ENCODE measurements around the gene INSM2. TPM values are rescaled to one million over a fixed set of nuclear protein-coding genes. Genes with fewer than 3 reads are reported as not detected.
A peak's percentile ranks its signal among the peaks of the same experiment; 100 is the strongest.

Gene INSM2, protein sequence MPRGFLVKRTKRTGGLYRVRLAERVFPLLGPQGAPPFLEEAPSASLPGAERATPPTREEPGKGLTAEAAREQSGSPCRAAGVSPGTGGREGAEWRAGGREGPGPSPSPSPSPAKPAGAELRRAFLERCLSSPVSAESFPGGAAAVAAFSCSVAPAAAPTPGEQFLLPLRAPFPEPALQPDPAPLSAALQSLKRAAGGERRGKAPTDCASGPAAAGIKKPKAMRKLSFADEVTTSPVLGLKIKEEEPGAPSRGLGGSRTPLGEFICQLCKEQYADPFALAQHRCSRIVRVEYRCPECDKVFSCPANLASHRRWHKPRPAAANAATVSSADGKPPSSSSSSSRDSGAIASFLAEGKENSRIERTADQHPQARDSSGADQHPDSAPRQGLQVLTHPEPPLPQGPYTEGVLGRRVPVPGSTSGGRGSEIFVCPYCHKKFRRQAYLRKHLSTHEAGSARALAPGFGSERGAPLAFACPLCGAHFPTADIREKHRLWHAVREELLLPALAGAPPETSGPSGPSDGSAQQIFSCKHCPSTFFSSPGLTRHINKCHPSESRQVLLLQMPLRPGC
- not detected for total RNA-seq
- not detected for total RNA-seq (2013)

DNA sequence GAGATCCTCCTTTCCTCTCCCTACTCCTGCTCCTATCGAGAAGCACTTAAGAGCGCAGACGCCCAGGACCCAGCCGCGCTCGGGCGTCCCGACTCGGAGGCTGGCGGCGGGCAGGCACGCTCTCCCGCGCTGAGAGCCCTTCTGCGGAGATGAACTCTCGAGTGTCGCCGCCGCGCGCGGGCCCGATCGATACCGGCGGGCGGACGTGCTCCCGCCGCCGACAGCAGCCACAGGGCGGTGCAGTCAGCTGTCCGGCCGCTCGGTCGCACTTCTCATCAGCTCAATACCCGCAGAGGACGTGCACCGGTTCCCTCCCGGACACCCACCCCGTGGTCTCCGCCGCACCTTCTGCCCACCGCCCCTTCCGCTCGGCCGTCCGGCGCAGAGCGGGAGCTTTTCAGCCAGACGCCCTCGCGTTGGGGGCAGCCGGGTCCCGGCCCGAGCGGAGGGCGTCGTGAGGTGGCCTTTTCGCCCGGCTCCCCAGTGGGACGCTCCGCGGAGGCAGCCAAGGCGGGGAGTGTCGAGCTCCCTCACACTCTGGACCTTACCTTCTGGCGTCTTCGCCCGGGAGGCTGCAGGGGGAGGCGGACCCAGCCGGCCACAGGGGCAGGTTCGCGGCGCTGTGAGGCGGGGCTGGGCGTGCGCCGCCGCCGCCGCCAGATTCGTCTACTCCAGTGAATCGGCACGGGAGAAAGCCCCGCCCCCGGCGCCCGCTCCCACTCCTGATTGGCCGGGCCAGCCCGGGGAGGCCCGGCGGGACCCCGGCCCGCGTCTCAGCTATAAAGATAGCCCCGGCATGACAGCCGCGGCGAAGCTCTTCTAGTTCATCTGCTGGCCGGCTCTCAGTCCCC lies at the start of gene INSM2:
Gene INSM2 (plus strand): TSS at position 808 of the 851 bp plus-strand sequence. CDS start 89 bp downstream, outside the sequence.
- under 1% methylated on average over 100 of the region's 100 CpGs for WGBS (ENCODE audit: insufficient coverage)
- TF ChIP-seq, protein P1, sequence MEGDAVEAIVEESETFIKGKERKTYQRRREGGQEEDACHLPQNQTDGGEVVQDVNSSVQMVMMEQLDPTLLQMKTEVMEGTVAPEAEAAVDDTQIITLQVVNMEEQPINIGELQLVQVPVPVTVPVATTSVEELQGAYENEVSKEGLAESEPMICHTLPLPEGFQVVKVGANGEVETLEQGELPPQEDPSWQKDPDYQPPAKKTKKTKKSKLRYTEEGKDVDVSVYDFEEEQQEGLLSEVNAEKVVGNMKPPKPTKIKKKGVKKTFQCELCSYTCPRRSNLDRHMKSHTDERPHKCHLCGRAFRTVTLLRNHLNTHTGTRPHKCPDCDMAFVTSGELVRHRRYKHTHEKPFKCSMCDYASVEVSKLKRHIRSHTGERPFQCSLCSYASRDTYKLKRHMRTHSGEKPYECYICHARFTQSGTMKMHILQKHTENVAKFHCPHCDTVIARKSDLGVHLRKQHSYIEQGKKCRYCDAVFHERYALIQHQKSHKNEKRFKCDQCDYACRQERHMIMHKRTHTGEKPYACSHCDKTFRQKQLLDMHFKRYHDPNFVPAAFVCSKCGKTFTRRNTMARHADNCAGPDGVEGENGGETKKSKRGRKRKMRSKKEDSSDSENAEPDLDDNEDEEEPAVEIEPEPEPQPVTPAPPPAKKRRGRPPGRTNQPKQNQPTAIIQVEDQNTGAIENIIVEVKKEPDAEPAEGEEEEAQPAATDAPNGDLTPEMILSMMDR (IDR thresholded peaks at IDR 0.05): no peak
- Mint-ChIP-seq H3K4me1 (peaks cover 6 to 17% of the 10 kb centered on the region in 2 donors), H3K36me3 (no peaks in the 10 kb centered on the region), H3K27ac (no peak within 1 kb of the TSS), H3K9me3 (no peaks in the 10 kb centered on the region), H3K4me3 (peak within 1 kb of the TSS; percentile 84), H3K27me3 (ENCODE audit: low read depth in 2 of 2) (peaks cover 47 to 53% of the 10 kb centered on the region in 2 donors)
- Histone ChIP-seq H3K9me3 (ENCODE audit: control insufficient read depth, insufficient read depth, low read length) (peaks cover 3% of the 10 kb centered on the region), H3K36me3 (ENCODE audit: control insufficient read depth, insufficient read depth, low read length) (no peaks in the 10 kb centered on the region), H3K4me1 (ENCODE audit: control insufficient read depth, insufficient read depth, low read length) (peaks cover 19% of the 10 kb centered on the region), H3K4me3 (ENCODE audit: low read length) (peak within 1 kb of the TSS; percentile 32), H3K27ac (ENCODE audit: low read length) (no peak within 1 kb of the TSS), H3K27me3 (ENCODE audit: control insufficient read depth, insufficient read depth, low read length) (peaks cover 48% of the 10 kb centered on the region)
- ATAC-seq (peak; percentile 45 to 61 (median 54)), DNase-seq (peak in 1 of 2 donors; percentile 51)
- intact Hi-C loops (cut with micrococcal nuclease): no loop called here

DNA sequence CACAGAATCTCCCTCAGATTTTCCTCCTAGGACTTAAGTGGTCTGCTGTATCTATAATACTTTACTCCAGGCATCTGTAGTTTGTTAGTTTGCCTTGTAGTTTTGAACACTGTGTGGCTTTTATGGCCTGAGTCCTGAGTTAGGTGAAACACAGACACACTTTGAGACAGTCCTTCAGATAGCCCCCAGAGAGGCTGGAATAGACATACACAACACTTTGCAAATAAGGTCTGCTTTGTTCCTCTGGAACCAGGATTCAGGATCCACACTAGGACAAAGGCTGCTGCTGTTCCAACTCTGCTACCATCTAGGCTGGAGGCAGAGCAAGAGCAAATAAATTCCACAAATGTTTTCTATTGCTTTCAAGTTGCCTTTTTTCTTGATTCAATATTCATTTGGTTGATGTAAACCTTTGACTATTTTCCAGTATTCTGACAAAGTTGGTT lies 41.4 kb upstream of the INSM2 start:
- TF ChIP-seq, protein P1 (IDR thresholded peaks at IDR 0.05): no peak
- Histone ChIP-seq H3K27me3 (ENCODE audit: control insufficient read depth, insufficient read depth, low read length) (no peaks in the 10 kb centered on the region), H3K4me1 (ENCODE audit: control insufficient read depth, insufficient read depth, low read length) (no peaks in the 10 kb centered on the region), H3K4me3 (ENCODE audit: low read length) (no peak overlapping the region), H3K36me3 (ENCODE audit: control insufficient read depth, insufficient read depth, low read length) (no peaks in the 10 kb centered on the region), H3K9me3 (ENCODE audit: control insufficient read depth, insufficient read depth, low read length) (no peaks in the 10 kb centered on the region), H3K27ac (ENCODE audit: low read length) (no peak overlapping the region)
- ATAC-seq: no peak
- H3K4me1 Mint-ChIP-seq: no peaks in the 10 kb centered on the region
- H3K36me3 Mint-ChIP-seq: no peaks in the 10 kb centered on the region
- no peak overlapping the region for H3K27ac Mint-ChIP-seq
- peaks cover 0 to 4% of the 10 kb centered on the region in 2 donors for H3K9me3 Mint-ChIP-seq
- peaks cover 14 to 20% of the 10 kb centered on the region in 2 donors for H3K27me3 Mint-ChIP-seq (ENCODE audit: low read depth in 2 of 2)
- no peak overlapping the region for H3K4me3 Mint-ChIP-seq
- no peak for DNase-seq
- intact Hi-C loops (cut with micrococcal nuclease): no loop called here

DNA sequence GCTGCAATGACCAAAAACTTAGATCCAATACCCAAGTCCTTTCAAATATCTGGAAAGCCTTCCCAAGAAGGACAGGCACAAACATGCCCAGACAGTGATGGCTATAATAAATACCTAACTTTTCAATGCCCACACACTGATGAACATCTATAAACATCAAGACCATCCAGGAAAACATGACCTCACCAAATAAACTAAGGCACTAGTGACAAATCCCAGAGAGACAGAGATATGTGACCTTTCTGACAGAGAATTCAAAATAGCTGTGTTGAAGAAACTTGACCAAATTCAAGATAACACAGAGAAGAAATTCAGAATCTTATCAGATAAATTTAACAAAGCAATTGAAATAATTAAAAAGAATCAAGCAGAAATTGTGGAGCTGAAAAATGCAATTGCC lies 38.7 kb upstream of the INSM2 start:
- TF ChIP-seq, protein P1 (IDR thresholded peaks at IDR 0.05): no peak
- peaks cover 20 to 42% of the 10 kb centered on the region in 2 donors for H3K27me3 Mint-ChIP-seq (ENCODE audit: low read depth in 2 of 2)
- no peaks in the 10 kb centered on the region for H3K27me3 ChIP-seq (ENCODE audit: control insufficient read depth, insufficient read depth, low read length)
- no peaks in the 10 kb centered on the region for H3K4me1 Mint-ChIP-seq
- H3K4me3 Mint-ChIP-seq: no peak overlapping the region
- no peaks in the 10 kb centered on the region for H3K36me3 ChIP-seq (ENCODE audit: control insufficient read depth, insufficient read depth, low read length)
- H3K27ac Mint-ChIP-seq: no peak overlapping the region
- no peaks in the 10 kb centered on the region for H3K9me3 ChIP-seq (ENCODE audit: control insufficient read depth, insufficient read depth, low read length)
- intact Hi-C loops (cut with micrococcal nuclease): no loop called here
- no peaks in the 10 kb centered on the region for H3K36me3 Mint-ChIP-seq
- ATAC-seq (no peak), DNase-seq (no peak)
- no peaks in the 10 kb centered on the region for H3K4me1 ChIP-seq (ENCODE audit: control insufficient read depth, insufficient read depth, low read length)
- H3K4me3 ChIP-seq (ENCODE audit: low read length): no peak overlapping the region
- H3K27ac ChIP-seq (ENCODE audit: low read length): no peak overlapping the region
- peaks cover 0 to 4% of the 10 kb centered on the region in 2 donors for H3K9me3 Mint-ChIP-seq
